Measurements from ENCODE around the gene PLLP. TPM values are rescaled to one million over a fixed set of nuclear protein-coding genes. Genes with fewer than 3 reads are reported as not detected.

The PLLP gene
- total RNA-seq, 4 donors from 2014 or later, result 58.4 to 241 (median 218) TPM

DNA sequence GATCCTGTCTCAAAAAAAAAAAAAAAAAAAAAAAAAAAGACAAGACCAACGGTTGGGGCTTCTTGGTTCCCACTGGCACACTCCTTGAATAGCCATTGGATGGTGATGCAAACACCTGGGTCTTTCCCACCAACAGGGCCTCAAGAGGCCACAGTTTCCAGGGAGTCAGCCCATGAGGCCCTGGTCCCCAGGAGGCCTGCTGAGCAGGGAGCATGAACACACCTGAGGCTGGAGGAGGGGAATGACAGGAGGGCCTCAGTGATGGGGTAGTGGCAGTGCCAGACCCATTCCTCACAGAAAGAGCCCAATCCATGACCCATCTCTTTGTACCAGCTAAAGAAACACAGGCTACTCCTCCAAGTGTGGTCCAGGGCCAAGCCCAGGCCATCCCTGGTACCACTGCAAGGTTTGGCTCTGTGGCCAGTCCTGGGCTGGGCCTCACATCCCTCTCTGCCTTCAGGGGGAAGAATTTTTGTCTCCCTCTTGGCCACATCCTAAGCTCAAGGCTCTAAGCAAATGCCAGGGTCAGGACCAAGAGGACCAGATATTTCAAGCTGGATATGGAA, 25.5 kb downstream of the PLLP start:
- intact Hi-C loops (cut with DNase I; ENCODE audit: low total_unique reads), result no loop called here
- WGBS, 2 donors, result 88 to 92% methylated on average over 1 of the region's 1 CpG
- no peak for TF ChIP-seq POLR2A (IDR thresholded peaks at IDR 0.05)
- TF ChIP-seq, protein P1, sequence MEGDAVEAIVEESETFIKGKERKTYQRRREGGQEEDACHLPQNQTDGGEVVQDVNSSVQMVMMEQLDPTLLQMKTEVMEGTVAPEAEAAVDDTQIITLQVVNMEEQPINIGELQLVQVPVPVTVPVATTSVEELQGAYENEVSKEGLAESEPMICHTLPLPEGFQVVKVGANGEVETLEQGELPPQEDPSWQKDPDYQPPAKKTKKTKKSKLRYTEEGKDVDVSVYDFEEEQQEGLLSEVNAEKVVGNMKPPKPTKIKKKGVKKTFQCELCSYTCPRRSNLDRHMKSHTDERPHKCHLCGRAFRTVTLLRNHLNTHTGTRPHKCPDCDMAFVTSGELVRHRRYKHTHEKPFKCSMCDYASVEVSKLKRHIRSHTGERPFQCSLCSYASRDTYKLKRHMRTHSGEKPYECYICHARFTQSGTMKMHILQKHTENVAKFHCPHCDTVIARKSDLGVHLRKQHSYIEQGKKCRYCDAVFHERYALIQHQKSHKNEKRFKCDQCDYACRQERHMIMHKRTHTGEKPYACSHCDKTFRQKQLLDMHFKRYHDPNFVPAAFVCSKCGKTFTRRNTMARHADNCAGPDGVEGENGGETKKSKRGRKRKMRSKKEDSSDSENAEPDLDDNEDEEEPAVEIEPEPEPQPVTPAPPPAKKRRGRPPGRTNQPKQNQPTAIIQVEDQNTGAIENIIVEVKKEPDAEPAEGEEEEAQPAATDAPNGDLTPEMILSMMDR (IDR thresholded peaks at IDR 0.05), result no peak
- H3K4me3 ChIP-seq (ENCODE audit: low read depth, poor library complexity, severe bottlenecking), result no peak overlapping the region
- peak in 1 of 2 donors; percentile 74 for DNase-seq (ENCODE audit: low spot score in 2 of 2)

- WGBS, 2 donors, result 95 to 97% methylated on average over 18 of the region's 18 CpGs
- no peak overlapping the region for H3K4me3 ChIP-seq (ENCODE audit: low read depth, poor library complexity, severe bottlenecking)
- DNase-seq (ENCODE audit: low spot score in 2 of 2), result peak in 1 of 2 donors; percentile 68
- intact Hi-C loops (cut with DNase I; ENCODE audit: low total_unique reads), result no loop called here
- no peak for TF ChIP-seq POLR2A (IDR thresholded peaks at IDR 0.05)
- TF ChIP-seq, protein P1 (IDR thresholded peaks at IDR 0.05), result no peak
These were observed 26.1 kb downstream of the PLLP start for GRCh38 chr16:57258226-57258909.

DNA sequence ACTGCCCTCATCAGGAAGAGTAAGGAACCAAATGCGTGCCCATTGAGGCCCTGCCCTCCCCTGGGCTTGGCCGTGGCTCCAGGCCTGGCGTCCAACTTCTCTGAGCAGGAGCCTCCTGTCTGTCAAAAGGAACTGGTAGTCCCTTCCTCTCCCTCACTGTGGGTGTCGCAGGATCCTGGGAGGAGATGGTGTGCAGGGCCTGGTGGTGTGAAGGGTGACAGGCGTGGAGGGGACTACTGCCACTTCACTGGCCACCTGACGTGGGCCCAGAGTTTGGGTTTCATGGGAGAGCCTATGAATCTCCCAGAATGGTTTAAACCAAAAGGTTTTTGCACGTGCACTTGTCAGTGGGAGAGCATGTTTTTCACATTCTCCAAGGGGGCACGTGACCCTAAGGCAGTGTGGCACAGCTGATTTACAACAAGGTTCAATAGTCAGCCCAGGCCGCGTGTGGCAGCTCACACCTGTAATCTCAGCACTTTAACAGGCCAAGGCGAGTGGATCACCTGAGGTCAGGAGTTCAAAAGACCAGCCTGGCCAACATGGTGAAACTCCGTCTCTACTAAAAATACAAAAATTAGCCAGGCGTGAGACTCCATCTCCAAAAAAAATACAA, 26.9 kb downstream of the PLLP start:
- peak in 1 of 2 donors; percentile 74 for DNase-seq (ENCODE audit: low spot score in 2 of 2)
- TF ChIP-seq POLR2A (IDR thresholded peaks at IDR 0.05), result no peak
- TF ChIP-seq, protein P1 (IDR thresholded peaks at IDR 0.05), result no peak
- H3K4me3 ChIP-seq (ENCODE audit: low read depth, poor library complexity, severe bottlenecking), result no peak overlapping the region
- 81 to 90% methylated on average over 13 of the region's 13 CpGs for WGBS, 2 donors
- intact Hi-C loops (cut with DNase I; ENCODE audit: low total_unique reads), result no loop called here

GRCh38 chr16:57256601-57257395, 27.7 kb downstream of the PLLP start:
- peak in 1 of 2 donors; percentile 82 for DNase-seq (ENCODE audit: low spot score in 2 of 2)
- 88 to 90% methylated on average over 16 of the region's 16 CpGs for WGBS, 2 donors
- intact Hi-C loops (cut with DNase I; ENCODE audit: low total_unique reads), result no loop called here
- H3K4me3 ChIP-seq (ENCODE audit: low read depth, poor library complexity, severe bottlenecking), result no peak overlapping the region
- no peak for TF ChIP-seq POLR2A (IDR thresholded peaks at IDR 0.05)

- no peak for TF ChIP-seq POLR2A (IDR thresholded peaks at IDR 0.05)
- TF ChIP-seq, protein P1 (IDR thresholded peaks at IDR 0.05), result no peak
- no peak overlapping the region for H3K4me3 ChIP-seq (ENCODE audit: low read depth, poor library complexity, severe bottlenecking)
- intact Hi-C loops (cut with DNase I; ENCODE audit: low total_unique reads), result no loop called here
- 72 to 76% methylated on average over 10 of the region's 10 CpGs for WGBS, 2 donors
- DNase-seq (ENCODE audit: low spot score in 2 of 2), result no peak
These were observed 28.6 kb downstream of the PLLP start for GRCh38 chr16:57255686-57256415.

Data from lower leg skin (tissue), 4 donors.